ENCODE results near the gene TAS1R3. TPM values are rescaled to one million over a fixed set of nuclear protein-coding genes. Genes with fewer than 3 reads are reported as not detected.
A peak's percentile ranks its signal among the peaks of the same experiment; 100 is the strongest.

Gene TAS1R3
- total RNA-seq, 1 experiment from 2014 or later, result 0.28 TPM

DNA sequence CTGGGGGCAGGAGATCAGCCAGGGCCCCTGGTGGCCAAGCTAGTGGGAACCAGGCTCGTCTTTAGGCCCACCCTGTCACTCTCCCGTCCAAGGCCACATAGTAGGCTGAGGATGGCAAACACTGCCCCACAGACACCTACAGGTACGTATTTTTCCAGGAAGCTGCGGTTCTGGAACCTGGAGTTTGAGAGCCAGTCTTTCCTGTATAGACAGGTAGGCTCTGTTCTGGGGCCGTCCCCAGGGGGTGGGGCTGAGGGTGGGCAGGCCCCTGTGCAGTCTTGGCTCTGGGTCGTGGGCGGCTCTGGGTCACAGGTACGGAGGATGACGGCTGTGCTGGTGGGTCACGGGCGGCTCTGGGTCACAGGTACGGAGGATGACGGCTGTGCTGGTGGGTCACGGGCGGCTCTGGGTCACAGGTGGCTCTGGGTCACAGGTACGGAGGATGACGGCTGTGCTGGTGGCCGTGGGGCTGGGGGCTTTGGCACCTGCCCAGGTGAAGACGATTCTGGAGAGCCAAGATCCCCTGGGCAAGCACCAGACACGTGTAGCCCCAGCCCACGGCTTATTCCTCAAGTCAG is 20.5 kb upstream of the TAS1R3 start:
- no peak overlapping the region for H3K27ac Mint-ChIP-seq
- peaks cover 3% of the 10 kb centered on the region; the same call in 1 of the 2 replicates for H3K27me3 Mint-ChIP-seq (ENCODE audit: low read depth)
- no CpG with 5 or more reads among the region's 21 CpGs for WGBS (ENCODE audit: extremely low coverage, insufficient read length, low lambda C conversion rate)

More for the DNA sequence above, 20.5 kb upstream of the TAS1R3 start:
- H3K23me2 ChIP-seq (ENCODE audit: insufficient read length, low read depth, low read length, poor library complexity, severe bottlenecking), result peaks cover 15% of the 10 kb centered on the region
- H3K18ac ChIP-seq (ENCODE audit: insufficient read length, low read depth, low read length), result no peak overlapping the region
- H3K4ac ChIP-seq (ENCODE audit: low read depth, low read length), result no peak overlapping the region
- no peak overlapping the region for H3K27ac ChIP-seq (ENCODE audit: insufficient read length, low read depth, low read length)
- TF ChIP-seq, protein P1, sequence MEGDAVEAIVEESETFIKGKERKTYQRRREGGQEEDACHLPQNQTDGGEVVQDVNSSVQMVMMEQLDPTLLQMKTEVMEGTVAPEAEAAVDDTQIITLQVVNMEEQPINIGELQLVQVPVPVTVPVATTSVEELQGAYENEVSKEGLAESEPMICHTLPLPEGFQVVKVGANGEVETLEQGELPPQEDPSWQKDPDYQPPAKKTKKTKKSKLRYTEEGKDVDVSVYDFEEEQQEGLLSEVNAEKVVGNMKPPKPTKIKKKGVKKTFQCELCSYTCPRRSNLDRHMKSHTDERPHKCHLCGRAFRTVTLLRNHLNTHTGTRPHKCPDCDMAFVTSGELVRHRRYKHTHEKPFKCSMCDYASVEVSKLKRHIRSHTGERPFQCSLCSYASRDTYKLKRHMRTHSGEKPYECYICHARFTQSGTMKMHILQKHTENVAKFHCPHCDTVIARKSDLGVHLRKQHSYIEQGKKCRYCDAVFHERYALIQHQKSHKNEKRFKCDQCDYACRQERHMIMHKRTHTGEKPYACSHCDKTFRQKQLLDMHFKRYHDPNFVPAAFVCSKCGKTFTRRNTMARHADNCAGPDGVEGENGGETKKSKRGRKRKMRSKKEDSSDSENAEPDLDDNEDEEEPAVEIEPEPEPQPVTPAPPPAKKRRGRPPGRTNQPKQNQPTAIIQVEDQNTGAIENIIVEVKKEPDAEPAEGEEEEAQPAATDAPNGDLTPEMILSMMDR (conservative IDR thresholded peaks at IDR 0.05), result no peak
- H2AK5ac ChIP-seq (ENCODE audit: insufficient read length, low read length), result no peak overlapping the region
- no peaks in the 10 kb centered on the region for H3K27me3 ChIP-seq (ENCODE audit: insufficient read depth, low read length)
- no peaks in the 10 kb centered on the region for H3K79me1 ChIP-seq (ENCODE audit: insufficient read depth, low read depth, low read length, poor library complexity, severe bottlenecking)
- H3K79me2 ChIP-seq (ENCODE audit: insufficient read depth, low read length), result no peaks in the 10 kb centered on the region
- no peak overlapping the region for H3K9ac ChIP-seq (ENCODE audit: extremely low read depth, insufficient read length, low read length)
- H2BK12ac ChIP-seq (ENCODE audit: insufficient read length, low read depth, low read length), result no peak overlapping the region
- no peak overlapping the region for H2BK120ac ChIP-seq (ENCODE audit: low read depth, low read length, poor library complexity, severe bottlenecking)
- Mint-ChIP-seq H3K4me3 (peak overlapping the region; percentile 29 to 80; a peak in 4 of 5 replicates), H3K36me3 (ENCODE audit: insufficient read depth in 1 of 3, low read depth in 3 of 3) (peaks cover 7 to 34% (median 31%) of the 10 kb centered on the region in 3 experiments), H3K4me1 (peaks cover 16 to 26% of the 10 kb centered on the region in 2 experiments), H3K9me3 (no peaks in the 10 kb centered on the region; a peak in 1 of 5 replicates)
- no peak overlapping the region for H3K4me2 ChIP-seq (ENCODE audit: insufficient read depth, insufficient read length, low read length)
- no peaks in the 10 kb centered on the region for H3K9me3 ChIP-seq (ENCODE audit: control insufficient read depth, low read depth, low read length)
- H3T11ph ChIP-seq (ENCODE audit: low read length), result no peak overlapping the region
- H4K20me1 ChIP-seq (ENCODE audit: control insufficient read depth, insufficient read depth, insufficient read length), result no peaks in the 10 kb centered on the region
- no peak overlapping the region for H2BK20ac ChIP-seq (ENCODE audit: low read depth, low read length, poor library complexity, severe bottlenecking)
- no peak overlapping the region for H4K91ac ChIP-seq (ENCODE audit: insufficient read length, low read depth, low read length)
- H2BK5ac ChIP-seq (ENCODE audit: insufficient read length, low read length), result no peak overlapping the region
- no peak overlapping the region for H4K8ac ChIP-seq (replicated peaks; ENCODE audit: insufficient read length, low read depth, low read length)
- H3K4me1 ChIP-seq (ENCODE audit: insufficient read depth, low read length), result peaks cover 5% of the 10 kb centered on the region; the same call in 1 of the 2 replicates
- H2AFZ ChIP-seq (ENCODE audit: low read length), result no peak overlapping the region
- no peak for DNase-seq
- H3K56ac ChIP-seq (ENCODE audit: insufficient read length, low read depth, low read length), result no peak overlapping the region
- H4K5ac ChIP-seq (ENCODE audit: insufficient read length, low read depth, low read length), result no peak overlapping the region
- H2BK15ac ChIP-seq (ENCODE audit: low read depth, low read length), result no peak overlapping the region
- H3K23ac ChIP-seq (ENCODE audit: insufficient read length, low read depth, low read length), result no peak overlapping the region
- no peak overlapping the region for H3K14ac ChIP-seq (ENCODE audit: insufficient read depth, low read length)
